Measurements from ENCODE around the gene ATMIN.
A peak's percentile ranks its signal among the peaks of the same experiment; 100 is the strongest.

ATMIN gene, protein sequence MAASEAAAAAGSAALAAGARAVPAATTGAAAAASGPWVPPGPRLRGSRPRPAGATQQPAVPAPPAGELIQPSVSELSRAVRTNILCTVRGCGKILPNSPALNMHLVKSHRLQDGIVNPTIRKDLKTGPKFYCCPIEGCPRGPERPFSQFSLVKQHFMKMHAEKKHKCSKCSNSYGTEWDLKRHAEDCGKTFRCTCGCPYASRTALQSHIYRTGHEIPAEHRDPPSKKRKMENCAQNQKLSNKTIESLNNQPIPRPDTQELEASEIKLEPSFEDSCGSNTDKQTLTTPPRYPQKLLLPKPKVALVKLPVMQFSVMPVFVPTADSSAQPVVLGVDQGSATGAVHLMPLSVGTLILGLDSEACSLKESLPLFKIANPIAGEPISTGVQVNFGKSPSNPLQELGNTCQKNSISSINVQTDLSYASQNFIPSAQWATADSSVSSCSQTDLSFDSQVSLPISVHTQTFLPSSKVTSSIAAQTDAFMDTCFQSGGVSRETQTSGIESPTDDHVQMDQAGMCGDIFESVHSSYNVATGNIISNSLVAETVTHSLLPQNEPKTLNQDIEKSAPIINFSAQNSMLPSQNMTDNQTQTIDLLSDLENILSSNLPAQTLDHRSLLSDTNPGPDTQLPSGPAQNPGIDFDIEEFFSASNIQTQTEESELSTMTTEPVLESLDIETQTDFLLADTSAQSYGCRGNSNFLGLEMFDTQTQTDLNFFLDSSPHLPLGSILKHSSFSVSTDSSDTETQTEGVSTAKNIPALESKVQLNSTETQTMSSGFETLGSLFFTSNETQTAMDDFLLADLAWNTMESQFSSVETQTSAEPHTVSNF

DNA sequence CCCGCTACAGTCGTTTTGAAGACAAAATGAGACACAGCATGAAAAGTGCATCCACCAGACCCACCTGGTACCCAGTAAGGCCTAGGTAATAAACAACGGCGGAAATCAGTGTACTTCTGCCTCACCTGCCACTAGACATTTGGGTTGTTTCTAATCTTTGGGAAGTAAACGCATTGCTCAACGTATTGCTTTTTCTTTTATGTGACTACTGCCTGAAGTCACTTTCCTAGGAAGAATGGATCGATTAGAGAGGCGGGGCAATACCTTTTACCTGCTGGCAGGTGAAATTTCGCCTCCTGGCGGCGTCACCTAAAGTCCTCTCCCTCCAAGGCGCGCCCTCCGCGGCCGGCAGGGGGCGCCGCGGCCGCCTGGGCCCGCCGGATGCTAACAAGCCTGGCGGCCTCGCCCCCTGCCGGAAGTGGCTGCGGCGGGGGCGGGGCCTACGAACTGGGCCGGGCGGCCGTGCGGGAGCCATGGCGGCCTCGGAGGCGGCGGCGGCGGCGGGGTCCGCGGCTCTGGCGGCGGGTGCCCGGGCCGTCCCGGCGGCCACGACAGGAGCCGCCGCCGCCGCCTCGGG is at the start of gene ATMIN:
TSS of gene ATMIN (plus strand) at position 445 of the 577 bp plus-strand sequence. CDS start at position 474, 29 bp downstream.
- DNase-seq (ENCODE audit: low spot score): peak; percentile 84

DNA sequence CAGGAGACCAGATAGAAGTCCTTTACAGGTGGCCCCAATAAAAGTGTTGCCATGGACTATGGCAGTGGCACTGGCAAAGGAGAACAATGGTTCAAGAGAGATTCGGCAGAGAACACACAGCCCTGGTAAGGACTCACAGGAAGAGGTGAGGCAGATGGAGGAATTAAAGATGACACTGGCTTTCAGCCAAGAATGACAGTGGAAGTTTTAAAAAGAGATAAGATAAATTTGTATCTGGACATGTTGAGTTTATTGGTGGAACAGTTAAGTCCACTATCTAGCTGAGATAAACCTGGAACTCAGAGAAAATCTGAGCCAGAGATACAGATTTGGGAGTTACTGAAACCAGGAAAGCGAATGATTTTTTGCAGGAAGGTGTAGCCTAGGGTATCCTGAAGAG is 49.1 kb upstream of the ATMIN start:
- DNase-seq (ENCODE audit: low spot score): no peak

DNA sequence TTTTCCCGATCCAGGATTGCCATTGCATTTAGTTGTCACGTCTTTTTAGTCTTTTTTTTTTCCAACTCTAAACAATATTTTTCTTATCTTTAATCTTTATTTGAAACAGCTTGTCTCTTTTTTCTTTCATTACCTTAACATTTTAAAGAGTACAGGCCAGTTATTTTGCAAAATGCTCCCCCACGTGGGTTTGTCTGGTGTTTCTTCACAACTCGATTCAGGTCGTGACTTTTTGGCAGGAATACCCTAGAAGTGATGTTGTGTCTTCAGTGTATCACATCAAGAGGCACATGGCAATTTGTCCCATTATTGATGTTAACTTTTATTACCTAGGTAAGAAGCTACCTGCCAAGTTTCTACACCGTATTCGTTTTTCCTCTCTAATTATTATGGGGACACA is 46.9 kb upstream of the ATMIN start:
- DNase-seq (ENCODE audit: low spot score): no peak

DNA sequence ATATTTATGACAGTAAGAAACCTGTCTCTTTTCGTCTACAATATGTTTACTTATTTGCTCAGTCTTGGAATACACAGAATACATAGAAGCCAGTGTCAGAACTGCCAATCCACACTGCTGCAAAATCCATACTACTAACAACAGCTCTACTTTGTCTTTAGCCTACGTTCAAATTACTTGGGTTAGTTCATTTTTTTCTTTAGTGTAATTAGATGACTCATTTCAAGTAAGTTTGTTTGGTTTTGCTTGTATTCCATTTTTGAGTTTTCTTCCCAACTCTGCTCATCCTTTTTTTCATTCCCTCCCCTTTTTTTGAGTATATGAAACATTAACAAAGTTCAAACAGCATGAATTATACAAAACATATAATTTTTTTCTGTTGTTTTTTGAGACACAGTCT is 45.8 kb upstream of the ATMIN start:
- no peak for DNase-seq (ENCODE audit: low spot score)

DNA sequence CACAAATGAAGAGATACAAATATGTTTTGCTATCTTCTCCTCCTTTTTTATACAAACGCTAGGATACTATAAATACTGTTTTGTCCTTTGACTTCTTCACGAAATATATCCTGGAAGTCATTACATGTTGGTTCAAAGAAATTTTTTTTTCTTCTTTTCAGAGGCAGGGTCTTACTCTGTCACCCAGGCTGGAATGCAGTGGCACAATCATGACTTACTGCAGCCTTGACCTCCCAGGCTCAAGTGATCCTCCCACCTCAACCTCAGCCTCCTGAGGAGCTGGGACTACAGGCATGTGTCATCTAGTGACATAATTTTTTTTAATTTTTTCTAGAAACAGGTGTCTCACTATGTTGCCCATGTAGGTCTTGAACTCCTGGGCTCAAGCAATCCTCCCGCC is 45.1 kb upstream of the ATMIN start:
- DNase-seq (ENCODE audit: low spot score): no peak

DNA sequence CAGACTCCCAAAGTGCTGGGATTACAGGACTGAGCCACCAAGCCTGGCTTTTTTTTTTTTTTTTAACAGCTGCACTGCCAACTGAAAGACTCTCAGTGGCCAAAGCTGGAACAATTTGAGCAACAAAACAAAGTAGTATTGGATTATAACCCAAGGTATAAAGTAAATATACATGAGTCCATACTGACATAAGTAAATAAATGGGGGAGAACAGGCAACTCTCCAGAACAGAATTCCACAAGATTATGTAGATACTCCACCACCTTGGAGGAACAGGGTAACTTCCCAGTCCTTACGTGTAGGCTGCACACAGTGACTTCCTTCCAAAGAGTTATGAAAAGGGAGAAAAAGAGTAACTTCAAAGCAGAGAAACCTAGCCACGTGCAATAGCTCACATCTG is 44.7 kb upstream of the ATMIN start:
- DNase-seq (ENCODE audit: low spot score): no peak

DNA sequence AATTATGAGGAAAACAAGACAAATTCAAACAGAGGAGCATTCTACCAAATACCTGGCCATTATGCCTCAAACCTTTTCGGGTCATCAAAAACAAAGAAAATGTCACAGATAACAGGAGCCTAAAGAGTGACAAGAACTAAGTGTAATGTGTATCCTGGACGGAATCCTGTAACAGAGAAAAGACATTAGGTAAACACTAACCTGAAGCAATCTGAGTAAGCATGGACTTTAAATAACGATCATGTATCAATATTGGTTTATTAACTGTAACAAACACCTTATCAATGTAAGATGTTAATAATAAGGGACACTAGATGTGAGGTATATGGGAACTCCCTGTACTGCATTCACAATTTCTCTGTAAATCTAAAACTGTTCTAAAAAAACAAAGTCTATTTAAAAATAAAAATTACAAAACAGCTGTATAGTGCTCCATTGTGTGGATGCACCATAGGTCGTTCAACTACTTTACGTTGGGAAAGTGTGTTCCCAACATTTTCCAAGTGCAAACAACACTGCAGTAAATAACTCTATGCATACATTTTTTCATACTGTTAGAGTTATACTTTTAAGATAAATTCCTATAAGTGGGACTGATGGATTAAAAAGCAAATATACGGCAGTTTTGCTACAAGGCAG is 43.7 kb upstream of the ATMIN start:
- no peak for DNase-seq (ENCODE audit: low spot score)

- DNase-seq (ENCODE audit: low spot score): no peak
Measured at GRCh38 chr16:80992676-80993293, 42.9 kb upstream of the ATMIN start.

GRCh38 chr16:80993307-80993706 is 42.3 kb upstream of the ATMIN start:
- peak; percentile 46 for DNase-seq (ENCODE audit: low spot score)

GRCh38 chr16:80993834-80994233 is 41.8 kb upstream of the ATMIN start:
- no peak for DNase-seq (ENCODE audit: low spot score)

DNA sequence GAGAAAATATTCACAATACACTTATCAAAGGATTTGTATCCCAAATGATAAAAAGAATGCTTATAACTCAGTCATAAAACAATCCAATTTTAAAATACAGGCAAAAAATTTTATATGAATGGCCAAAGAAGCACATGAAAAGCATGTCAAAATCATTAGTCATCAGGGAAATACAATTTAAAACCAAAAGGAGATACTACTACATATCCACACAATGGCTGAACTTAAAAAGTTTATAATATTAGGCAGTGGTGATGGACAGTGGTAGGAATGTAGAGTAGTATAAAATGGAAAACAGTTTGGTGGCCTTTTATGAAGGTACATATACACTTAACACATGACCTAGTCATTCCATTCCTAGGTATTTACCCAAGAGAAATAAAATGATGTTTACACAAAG is 41.2 kb upstream of the ATMIN start:
- no peak for DNase-seq (ENCODE audit: low spot score)

GRCh38 chr16:80996688-80997138 is 38.9 kb upstream of the ATMIN start:
- no peak for DNase-seq (ENCODE audit: low spot score)

DNA sequence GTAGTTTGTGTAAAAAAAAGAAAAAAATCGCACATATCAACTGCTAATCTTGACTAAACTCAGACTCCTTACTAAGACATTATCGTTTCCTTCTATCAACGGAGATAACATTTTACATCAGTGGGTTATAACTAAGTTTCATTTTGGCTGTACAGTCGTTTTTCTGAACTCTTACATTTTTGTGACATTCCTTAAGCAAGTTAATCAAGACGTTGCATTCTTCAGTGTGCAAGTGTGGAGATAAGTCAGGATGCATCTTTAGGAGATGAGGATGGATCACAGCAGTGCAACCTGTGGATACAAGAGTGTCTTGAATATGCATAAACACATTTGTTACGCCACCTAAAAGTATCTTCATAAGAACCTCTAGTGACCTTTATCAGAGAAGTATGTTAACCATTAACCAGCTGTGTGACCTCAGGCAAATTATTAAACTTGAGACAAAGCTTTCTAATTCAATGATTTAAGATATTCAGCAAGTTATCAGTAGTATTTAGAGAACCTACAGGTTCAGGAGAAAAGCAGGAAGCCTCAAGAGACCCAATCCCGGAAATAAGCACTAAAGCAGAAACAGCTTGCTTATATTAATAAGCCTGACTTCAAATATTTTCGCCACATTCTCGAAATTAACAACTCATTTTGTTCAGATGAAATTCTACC is 38.4 kb upstream of the ATMIN start:
- DNase-seq (ENCODE audit: low spot score): no peak

- DNase-seq (ENCODE audit: low spot score): no peak
Measured at GRCh38 chr16:80997964-80998620, 37.5 kb upstream of the ATMIN start.

DNA sequence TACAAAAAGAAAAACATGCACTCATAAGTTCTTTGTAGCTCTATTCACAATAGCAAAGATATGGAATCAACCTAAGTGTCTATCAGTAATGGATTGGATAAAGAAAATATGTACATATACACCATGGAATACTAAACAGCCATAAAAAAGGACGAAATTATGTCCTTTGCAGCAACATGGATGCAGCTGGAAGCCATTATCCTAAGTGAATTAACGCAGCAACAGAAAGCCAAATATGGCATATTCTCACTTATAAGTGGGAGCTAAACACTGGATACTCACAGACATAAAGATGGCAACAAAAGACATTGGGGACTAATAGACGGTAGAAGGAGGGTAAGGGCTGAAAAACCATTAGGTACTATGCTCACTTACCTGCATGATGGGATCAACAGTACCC is 34.8 kb upstream of the ATMIN start:
- no peak for DNase-seq (ENCODE audit: low spot score)

- no peak for DNase-seq (ENCODE audit: low spot score)
Measured at GRCh38 chr16:81001330-81001729, 34.3 kb upstream of the ATMIN start.

DNA sequence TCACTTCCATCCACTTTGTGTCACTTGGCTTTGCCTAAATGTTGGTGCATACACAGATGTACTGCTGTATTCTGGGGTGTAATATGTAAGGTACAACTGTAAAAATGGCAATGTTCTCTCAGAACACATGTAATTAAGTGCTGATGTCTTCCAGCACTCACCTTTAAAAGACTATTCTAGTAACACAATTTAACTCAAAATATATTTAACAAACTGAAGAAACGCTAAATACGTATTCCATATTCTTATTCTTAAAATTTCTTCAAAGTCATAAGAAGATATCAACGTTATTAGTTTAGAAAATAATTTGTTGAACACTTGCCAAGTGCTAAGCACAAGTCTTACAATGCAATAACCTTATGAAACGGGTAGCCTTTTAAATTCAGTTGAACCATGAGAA is 32.6 kb upstream of the ATMIN start:
- no peak for DNase-seq (ENCODE audit: low spot score)

- DNase-seq (ENCODE audit: low spot score): no peak
Measured at GRCh38 chr16:81003610-81004460, 31.8 kb upstream of the ATMIN start.

DNA sequence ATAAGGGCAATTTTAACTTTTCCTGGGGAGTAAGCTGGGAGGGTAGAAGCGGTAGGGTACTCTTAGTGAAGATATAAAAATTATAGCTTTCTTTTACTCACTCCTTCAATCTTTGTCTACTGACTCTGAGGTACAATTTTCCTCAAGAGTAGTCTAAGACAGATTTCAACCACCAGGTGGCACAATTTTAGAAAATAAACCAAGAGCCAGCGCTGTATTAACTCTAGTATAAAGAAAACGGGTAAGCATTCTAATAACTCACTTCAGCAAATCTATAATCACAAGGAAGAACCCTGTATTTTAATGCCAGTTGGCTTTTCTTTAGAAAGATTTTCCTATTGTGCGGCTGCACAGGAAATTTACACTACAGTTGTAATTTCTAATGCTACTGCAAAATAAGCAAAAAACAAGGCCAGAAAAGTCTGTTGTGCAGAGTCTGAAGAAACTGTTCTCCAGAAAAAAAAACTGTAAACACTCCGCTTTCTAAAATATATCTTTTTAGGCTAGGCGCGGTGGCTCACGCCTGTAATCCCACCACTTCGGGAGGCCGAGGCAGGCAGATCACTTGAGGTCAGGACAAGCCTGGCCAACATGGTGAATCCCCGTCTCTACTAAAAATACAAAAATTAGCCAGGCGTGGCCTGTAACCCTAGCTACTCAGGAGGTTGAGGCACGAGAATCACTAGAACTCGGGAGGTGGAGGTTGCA is 30.8 kb upstream of the ATMIN start:
- peak; percentile 47 for DNase-seq (ENCODE audit: low spot score)
